Globus pallidus (tissue), 1 donor: ENCODE results near the gene SLC4A7.
A peak's percentile ranks its signal among the peaks of the same experiment; 100 is the strongest.
"Not testable (repeated sequence)": the region's sequence is repeated elsewhere in the genome, so short reads cannot be mapped to it uniquely, and the experiment has no call there.

Experiments
- DNase-seq: peaks from one replicate; pipeline ENCODE4 v3.0.0-alpha.2; 2015; ENCODE audit warnings: low spot score

Gene SLC4A7

DNA sequence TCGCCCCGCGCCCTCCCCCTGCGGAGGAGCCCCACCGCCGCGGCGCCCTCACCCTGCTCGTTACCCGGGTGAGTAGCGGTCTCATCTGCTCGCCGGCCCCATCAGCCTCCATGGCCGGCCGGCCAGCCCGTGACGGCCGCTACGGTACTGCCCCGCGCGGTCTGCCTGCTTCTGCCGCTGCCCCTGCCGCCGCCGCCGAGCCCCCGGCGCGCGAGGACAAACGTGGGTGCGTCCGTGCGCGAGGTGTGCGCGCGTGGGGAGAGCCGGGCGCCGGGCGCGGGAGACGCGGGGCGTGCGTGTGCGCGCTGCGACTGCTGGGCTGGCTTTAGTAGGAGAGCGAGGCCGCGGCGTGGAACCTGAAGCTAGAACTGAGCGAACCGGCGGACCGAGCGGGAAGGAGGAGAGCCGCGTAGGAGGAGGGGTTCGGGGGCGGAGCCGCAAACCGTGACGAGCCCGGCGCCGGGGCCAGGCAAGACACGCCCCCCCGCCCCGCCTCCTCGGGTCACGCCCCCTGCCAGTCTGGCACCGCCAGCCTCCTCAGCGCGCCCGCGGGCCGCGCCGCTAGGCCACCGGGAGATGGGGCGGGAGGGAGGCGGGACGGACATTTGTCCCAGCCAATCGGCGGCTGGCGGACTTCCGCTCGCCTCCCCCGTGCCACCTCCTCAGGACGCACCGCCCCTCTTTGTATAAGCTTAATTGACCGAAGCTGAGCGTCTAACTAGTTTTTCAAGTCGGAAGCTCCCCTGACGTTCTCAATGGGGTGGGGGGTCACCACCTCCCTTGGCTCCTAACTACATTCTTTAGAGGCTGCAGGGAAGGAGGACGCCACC is at the start of gene SLC4A7:
TSS of gene SLC4A7 (minus strand) at position 370 of the 830 bp plus-strand sequence. CDS start at position 112, 258 bp downstream.
- DNase-seq: peak; percentile 98

DNA sequence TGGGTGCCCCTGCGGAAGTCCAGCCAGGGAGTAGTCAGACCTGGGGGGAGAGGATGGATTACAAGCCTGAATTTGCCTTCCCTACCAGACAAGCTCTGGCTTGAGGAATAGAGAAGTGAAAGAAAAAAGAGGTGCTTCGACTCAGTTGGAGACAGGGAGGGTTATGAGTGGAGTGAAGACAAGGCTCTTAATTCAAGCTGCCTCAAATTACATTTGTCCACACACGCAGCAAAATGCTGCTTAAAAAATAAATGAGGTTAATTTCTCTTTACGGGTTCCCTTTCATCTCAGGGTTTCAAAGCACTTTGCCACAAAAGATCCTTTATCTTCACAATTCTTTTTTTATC is 49.0 kb upstream of the SLC4A7 start:
- DNase-seq: no peak

DNA sequence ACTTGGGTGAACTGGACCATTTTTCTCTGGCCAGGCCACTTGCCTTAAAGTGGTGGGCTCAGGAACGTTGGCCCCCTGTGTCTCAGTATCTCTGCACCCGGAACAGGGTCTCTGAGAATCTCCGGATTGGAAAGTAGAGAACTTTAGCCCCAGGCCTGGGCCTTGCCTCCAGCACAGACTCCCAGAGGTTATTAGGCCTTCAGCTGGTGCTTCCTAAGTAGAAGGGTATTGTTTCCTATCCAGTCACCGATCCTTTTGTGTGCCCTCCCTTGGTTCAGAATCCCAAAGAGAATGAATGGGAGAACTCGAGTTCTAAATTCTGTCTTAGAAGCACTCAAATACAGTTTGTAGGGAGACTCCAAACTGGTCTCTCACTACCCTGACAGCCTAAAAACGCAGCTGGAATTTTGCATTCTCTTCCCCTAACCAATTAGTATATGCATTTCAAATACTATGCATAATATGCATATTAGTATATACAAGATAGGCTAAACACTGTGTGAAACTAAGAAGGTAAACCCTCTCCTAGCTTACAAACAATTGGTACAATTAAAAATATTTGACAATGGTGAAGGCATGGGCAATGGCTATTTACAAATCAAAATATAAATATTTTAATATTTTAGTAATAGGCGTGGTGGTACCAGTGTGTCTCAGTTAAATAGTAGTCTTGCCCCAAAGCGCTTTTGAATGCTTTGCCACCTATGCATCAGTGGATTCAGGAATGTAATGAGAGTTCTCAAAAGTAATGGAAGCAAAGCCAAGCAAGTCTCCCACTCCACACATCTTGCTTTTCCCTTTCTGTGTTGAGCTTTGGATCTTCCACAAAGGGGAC is 48.5 kb upstream of the SLC4A7 start:
- no peak for DNase-seq

DNA sequence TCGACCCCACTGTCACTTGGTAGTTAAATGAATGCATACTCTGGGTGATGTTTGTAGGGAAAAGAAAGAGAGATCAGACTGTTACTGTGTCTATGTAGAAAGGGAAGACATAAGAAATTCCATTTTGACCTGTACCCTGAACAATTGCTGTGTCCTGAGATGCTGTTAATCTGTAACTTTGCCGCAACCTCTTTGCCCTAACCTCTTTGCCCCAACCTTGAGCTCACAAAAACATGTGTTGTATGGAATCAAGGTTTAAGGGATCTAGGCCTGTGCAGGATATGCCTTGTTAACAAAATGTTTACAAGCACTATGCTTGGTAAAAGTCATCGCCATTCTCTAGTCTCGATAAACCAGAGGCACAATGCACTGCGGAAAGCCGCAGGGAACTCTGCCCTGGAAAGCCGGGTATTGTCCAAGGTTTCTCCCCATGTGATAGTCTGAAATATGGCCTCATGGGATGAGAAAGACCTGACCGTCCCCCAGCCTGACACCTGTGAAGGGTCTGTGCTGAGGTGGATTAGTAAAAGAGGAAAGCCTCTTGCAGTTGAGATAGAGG is 47.1 kb upstream of the SLC4A7 start:
- DNase-seq: not testable (repeated sequence)

DNA sequence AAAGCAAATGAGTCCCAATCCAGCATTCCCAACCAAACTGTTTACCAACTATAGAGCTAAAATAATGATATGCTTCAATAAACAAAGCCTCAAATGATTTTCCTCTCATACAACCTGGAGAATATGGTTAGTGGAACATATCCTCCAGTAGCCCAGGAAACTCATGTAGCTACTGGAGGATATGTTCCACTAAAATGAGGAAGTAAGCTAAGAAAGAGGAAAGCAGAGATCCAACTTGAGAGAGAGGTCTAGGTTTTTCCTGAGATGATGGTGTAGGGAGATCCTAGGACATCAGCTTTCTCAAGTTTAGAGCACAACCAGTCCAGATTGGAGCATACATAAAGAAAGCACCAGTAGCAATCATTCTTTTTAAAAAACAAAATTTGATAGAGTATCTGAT is 44.6 kb upstream of the SLC4A7 start:
- no peak for DNase-seq

DNA sequence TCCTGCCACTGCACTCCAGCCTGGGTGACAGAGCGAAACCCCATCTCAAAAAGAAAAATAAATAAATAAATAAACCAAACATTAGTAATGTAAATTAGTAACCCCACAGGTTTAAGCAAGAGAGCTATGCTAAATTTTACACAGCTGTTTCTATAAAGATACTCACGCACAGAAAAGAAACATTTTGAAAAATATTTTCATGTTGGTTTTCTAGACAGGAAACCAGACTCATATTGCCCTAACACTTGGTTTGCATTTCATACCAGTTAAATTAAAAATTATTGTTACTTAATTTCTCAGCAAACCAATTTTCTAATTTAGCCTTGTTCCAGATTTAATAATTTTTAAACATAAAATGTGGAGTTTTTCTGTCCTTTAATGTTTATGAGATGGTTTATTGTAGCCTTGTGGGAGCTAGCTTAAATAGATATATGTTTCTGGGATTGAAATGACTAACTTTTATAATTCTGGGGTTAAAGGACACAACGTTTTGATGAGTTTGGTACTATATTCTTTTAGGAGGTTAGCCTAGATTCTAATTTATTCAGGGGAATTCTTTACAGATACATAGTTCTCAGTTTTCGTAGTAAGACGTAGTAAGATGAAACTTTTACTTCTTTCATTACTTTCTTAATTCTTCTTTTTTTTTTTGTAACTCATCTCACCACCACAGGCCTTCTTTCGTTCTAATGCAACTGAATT is 42.6 kb upstream of the SLC4A7 start:
- DNase-seq: no peak

DNA sequence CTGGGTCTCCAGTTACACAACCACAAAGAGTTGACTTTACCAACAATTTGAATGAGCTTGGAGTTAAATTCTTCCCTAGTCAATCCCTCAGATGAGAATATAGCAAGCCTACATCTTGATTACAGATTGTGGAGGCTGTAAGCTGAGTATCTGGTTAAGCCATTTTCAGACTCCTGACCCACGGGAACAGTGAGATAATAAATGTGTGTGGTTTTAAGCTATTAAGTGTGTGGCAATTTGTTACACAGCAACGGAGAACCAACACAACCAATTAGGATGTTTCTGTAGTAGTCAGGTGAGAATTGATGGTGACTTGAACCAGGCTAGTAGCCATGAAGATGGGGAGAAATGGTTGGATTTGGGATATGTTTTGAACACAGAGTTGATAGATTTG is 37.7 kb upstream of the SLC4A7 start:
- DNase-seq: no peak

DNA sequence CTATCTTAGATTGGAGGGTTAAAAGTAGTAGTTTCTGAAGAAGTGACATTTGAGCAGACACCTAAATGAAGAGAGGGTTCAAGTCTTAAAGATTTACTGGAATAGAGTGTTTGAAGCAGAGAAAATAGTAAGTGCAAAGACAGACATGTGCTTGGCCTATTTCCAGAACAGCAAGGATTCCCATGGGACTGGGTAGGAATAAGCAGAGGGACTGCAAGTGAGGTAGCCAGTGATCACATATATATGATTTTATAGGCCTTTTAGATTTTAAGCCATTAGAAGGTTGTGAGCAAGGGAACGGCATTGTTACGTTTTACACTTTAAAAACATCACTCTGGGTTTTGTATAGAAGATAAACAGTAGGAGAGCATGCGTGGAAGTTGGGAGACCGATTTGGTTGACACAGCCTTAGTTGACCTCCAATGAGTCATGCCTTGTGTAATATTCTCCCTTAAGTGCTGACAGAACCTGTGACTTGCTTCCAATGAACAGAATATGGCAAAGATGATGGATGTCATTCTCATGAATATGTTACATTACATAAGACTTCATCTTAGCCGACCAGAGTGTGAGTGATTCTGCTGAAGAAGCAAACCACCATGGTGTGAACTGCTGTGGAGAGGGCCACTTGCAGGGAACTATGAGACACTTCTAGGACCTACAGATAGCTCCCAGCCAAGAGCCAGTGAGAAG is 37.1 kb upstream of the SLC4A7 start:
- DNase-seq: no peak

DNA sequence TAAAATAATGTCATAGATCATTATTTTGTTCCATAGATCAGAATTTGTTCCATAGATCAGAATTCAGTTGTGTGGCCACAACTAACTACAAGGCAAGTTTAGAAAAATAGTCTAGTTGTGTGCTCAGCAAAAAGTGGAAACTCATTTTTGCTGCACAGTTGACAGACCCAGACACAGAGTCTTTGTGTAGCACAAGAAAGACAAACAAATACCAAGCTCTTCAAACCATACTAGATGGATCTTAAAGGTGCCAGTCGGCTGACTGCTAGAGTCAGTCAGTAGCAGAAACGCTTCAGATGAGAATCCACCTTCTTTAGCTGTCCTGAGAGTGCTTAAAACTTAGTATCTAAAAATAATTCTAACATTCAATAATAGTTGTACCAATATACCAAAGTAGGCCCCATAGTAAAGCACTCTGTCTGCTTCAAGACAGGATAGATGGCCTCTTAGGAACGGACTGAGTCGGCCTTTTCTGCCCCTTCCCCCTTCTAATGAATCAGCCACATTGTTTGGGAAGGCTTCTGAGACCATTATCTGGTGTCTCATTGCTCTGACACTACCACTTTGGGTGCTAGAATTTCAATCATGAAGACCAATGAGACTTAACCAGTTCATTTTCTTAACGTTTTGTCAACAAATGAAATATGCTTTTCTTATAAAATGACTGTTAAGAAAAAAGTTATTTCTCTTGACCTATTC is 27.7 kb upstream of the SLC4A7 start:
- DNase-seq: no peak

DNA sequence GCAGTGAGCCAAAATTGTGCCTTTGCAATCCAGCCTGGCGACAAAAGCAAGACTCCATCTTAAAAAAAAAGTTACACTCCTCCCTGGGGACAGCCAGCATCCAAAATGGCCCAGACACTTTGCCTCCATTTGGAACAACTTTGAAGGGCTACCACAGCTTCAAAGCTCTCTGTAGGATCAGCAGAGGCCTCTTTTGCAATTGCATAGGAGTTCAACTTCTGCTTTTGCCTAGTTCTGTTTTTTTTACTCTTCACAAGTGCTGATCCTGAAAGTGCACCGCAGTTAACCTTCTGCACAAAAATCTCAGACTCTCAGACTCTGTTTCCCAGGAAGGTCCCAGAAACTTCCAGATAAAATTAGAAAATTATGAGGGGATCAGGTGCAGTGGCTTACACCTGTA is 25.2 kb upstream of the SLC4A7 start:
- peak; percentile 10 for DNase-seq

DNA sequence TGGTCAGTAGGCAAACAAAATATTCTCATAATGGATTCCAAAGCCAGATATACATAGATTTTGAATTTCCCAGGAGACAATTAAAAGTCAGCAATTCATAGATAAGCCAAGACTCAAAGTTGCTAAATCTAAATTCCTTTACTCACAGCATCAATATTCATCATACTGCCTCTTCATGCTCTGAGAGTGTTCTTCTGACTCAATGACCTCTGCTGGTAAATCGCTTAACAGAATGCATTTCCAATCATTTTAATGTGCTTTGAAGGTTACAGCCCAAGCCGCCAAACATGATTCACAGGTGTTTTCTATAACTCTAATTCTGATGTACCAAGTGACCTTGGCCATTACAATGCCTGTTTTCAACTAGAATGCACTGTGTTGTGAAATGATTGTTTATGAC is 24.2 kb upstream of the SLC4A7 start:
- DNase-seq: no peak

DNA sequence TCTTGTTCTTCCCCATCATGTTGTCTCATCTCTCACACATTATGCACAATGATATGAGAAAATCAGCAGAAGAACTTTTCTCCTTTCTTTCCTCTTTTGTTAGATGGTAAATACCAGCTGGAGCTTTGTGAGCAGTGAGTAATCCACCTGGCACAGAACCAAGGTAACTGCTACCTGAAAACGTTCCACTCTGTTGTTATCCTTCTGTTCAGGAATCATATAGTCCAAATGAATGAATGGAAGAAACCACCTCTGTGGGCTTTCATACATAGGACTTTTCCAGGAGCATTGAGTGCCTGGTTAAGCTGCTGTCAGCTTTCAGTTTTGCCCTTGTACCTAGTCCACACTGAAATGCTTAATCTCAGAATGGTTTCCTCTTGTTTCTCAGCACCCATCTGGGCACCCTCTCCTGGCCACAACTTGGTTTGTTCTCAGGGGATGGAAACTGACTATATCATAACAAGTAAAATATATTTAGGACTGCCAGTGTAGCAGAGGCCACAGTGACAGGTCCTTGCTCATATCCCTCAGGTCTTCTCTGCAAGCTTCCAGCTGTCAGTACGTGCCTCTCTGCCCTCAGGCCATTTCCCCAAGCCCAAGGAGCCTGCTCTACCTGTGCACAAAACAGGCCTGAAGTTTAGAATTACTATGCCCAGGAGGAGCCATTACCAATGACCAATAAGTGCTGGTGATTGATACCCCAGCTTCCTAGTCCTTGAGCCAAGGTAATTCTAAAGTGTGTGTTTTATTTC is 23.5 kb upstream of the SLC4A7 start:
- no peak for DNase-seq

DNA sequence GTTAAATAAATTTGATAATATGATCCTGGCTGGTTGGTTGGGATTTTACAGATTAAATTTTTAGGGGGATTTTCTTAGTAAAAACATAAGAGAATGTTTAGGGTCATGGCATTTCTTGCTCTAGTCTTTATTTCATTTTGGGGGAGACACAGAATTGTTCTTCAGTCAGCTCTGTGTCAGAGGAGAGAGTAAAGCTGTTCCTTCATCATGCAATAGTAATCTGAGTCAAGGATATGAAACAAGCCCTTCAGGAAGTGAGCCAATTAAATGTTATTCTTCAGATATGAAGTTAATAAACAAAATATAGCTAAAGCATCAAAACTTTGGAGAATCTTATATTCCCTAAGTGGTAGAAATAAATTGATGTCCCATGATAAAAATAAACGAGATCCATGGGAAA is 22.9 kb upstream of the SLC4A7 start:
- DNase-seq: no peak

DNA sequence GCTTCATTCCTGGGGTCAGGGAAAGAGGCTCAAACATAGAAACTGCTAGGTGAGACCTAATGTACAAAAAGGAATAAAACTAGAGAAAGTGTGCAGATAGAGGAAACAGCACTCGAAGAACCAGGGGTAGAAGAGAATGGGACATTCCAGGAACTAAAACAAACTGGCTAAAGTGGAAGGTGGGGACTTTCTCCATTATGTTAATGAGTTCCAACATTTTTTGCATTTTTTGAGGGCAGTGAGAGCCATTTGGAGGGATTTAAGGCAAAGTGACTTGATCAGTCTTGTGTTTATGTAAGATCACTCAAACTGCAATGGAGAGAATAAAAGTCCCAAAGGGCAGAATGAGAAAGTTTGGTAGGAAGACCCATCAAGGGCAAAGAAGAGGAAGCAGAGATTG is 20.6 kb upstream of the SLC4A7 start:
- no peak for DNase-seq

DNA sequence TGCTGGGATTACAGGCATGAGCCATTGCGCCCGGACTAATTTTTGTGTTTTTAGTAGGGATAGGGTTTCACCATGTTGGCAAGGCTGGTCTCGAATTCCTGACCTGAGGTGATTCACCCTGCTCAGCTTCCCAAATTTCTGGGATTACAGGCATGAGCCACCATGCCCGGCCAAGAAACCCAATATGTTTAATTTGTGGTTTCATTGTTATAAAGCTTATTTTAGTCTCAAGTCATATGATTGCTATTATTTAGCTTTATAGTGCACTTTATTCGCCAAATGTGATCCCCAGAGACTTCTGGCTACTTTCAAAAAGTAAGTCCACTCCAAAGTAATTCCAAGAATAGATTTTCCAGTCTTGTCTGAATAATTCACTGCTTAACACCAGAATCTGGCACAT is 19.3 kb upstream of the SLC4A7 start:
- DNase-seq: no peak

DNA sequence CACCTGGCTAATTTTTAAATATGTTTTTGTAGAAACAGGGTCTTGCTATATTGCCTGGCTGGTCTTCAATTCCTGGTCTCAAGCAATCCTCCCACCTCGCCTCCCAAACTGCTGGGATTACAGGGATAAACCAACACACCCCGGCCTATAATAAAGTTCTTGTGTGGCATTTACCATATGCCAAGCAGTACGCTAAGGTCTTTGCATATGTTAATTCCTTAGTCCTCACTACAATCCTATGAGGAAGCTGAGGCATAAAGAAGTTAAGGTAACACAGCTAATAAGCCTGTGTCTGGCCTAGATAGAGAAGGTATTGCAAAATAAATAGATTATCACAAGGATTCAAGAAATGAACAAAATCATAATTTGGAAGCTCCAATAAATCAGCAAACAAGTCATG is 17.6 kb upstream of the SLC4A7 start:
- DNase-seq: no peak

DNA sequence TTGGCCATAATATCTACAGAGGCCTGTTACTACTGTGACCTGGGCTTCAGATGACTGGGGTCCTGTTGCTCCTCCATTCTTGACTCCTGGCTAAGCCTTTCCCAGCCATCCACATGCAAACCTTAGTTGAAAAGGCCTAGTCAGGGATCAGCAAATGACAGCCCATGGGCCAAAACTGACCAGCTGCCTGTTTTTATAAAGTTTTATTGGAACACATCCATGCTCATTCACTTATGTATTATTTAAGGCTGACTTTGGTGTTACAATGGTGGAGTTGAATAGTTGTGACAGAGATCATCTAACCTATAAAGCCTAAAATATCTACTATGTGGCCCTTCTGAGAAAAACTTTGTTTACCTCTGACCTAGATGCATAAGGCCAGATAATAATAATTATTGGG is 16.8 kb upstream of the SLC4A7 start:
- no peak for DNase-seq

DNA sequence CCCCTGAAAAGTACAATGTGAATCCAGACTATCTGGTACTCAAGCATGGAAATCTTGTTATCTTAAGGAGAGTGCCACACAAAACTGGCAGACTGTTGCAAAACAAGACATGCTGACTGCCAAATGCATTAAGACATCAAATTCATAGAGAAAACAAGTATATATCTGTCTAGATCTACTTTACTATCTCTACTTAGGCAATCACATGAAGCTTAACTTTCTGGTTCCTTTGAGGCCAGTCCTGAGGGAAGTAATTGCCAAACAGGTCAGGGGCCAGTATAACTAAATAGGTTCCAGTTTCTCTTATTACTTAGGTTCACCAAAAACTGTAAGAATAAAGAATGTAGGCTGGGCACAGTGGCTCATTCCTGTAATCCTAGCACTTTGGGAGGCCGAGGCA is 15.9 kb upstream of the SLC4A7 start:
- DNase-seq: no peak

DNA sequence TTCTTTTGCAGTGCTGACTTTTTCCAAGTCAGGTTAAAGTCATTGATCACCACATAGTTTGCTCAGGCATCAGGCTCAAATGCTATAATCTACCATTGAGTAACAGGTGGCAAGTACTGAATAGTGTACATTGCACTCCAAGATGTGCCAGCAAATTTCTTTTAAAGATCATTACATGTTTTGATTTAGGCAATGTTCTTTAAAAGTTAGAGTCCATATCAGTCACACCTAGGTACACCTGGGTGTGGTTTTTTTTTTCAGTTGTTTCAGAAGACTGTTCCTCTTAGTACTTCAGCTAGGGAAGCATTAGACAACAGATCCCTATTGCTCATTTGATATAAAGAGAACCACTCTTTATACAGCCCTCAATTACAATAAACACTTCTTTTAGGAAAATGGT is 10.6 kb upstream of the SLC4A7 start:
- no peak for DNase-seq

DNA sequence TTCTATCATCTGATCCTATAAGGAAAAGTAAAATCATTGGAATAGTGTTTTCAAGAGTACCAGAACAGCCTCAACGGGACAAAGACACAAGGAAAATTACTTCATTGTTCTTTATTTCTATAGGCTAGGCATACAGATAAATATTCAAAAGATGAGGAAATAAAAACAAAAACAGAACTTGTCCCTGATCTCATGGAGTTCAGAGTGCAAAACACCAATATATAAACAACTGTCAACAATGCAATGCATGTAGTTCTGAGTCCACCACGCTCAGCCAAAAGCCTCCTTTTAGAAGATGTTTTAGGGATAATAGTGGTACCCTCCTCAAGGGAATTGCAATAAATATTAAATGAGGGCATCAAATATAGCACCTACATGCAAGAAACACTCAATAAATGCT is 4.6 kb upstream of the SLC4A7 start:
- DNase-seq: no peak

DNA sequence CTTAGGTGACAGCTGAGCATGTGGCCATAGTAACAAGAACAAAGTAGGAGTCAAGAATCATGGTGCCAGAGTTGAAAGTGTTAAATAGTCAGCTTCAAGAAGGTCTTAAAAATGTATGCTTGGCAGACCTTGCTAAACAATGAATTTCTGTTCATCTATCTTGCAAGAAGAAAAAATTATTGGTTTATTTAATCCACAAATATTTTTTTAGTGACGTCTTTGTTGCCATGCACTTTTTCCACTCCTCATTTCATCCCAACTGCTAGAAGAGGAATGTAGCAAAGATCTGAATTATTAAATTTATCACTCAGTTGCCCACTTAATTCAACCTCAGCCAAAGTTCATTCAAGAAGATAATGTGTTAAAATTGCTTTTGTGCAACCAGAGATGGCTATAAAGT is 3.2 kb upstream of the SLC4A7 start:
- DNase-seq: no peak
